ENCODE data around the gene SCYL2.

SCYL2 gene

DNA sequence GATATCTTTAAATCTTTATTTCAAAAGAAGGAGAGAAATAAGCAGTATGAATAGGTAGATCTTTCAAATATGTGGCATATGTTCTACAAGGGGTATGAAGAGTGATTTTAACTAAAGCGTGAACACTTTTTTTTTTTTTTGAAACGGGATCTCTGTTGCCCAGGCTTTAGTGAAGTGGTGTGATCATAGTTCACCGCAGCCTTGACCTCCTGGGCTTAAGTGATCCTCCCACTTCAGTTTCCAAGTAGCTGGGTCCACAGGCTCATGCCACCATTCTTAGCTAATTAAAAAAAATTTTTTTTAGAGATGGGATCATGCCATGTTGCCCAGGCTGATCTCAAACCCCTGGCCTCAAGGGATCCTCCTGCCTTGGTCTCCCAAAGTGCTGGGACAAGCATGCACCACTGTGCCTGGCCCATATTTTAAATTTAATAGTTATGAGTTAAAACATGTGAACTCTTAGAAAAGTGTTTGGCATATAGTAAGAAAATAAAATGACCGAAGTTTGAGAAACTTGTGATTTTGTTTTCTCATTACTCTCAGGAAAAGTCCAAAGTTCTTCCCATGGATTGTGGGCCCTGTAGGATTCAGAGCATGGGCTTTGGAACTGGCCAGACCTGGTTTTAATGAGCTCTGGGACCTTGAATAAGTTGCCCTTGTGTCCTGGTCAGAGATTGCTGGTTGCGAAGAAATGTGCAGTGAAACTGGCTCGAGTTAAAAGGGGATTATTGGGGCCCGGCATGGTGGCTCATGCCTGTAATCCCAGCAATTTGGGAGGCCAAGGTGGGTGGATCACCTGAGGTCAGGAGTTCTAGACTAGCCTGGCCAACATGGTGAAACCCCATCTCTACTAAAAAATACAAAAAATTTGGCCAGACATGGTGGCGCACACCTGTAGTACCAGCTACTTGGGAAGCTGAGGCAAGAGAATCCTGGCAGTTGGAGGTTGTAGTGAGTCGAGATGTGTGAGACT, 116.9 kb downstream of the SCYL2 start:
- Histone ChIP-seq H3K27ac (ENCODE audit: extremely low read depth, low read depth, low read length) (no peak overlapping the region), H3K4me3 (ENCODE audit: low read depth, low read length) (no peak overlapping the region), H3K36me3 (ENCODE audit: control insufficient read depth in 2 of 2, insufficient read depth in 1 of 2, low read length in 2 of 2) (no peaks in the 10 kb centered on the region), H3K9me3 (ENCODE audit: control insufficient read depth, insufficient read depth, low read depth, low read length) (no peaks in the 10 kb centered on the region), H3K4me1 (ENCODE audit: control insufficient read depth, insufficient read depth, low read length) (no peaks in the 10 kb centered on the region)
- ChIA-PET POLR2A (no interaction called here), CTCF (interaction anchor here (0.6 to 0.7 kb wide), 2 partner anchors 157 to 159 kb away, joined by 3 to 6 read pairs; no protein-coding TSS in a partner anchor)
- TF ChIP-seq ZNF132 (tag by site-specific recombination; IDR thresholded peaks at IDR 0.05; ENCODE audit: borderline replicate concordance) (no peak), ZNF623 (tag by site-specific recombination; IDR thresholded peaks at IDR 0.05) (no peak)

DNA sequence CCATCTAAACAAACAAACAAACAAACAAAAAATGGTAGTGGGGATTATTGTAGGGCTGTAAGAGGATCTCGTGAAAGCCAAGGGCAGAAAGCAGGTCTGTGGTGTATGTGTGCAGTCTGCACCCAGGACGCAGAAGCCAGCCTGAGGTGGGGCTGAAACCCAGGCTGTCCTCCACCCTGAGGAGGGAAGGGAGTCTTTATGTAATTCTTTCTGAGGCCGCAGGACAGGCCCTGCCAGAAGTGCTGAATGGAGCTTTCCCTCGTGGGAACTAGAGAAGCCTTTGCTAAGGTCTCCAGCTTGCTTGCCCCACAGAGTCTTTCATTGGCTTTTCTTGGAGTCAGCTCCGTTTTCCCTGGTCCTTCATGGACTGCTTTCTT, 117.6 kb downstream of the SCYL2 start:
- no peaks in the 10 kb centered on the region for H3K4me1 ChIP-seq (ENCODE audit: control insufficient read depth, insufficient read depth, low read length)
- no peaks in the 10 kb centered on the region for H3K9me3 ChIP-seq (ENCODE audit: control insufficient read depth, insufficient read depth, low read depth, low read length)
- ChIA-PET POLR2A (no interaction called here), CTCF (no interaction called here)
- no peaks in the 10 kb centered on the region for H3K36me3 ChIP-seq (ENCODE audit: control insufficient read depth in 2 of 2, insufficient read depth in 1 of 2, low read length in 2 of 2)
- no peak overlapping the region for H3K27ac ChIP-seq (ENCODE audit: extremely low read depth, low read depth, low read length)
- H3K4me3 ChIP-seq (ENCODE audit: low read depth, low read length): no peak overlapping the region
- no peak for TF ChIP-seq ZNF830 (tag by site-specific recombination; IDR thresholded peaks at IDR 0.05; ENCODE audit: low read depth)
- TF ChIP-seq ZBTB17 (tag by site-specific recombination; IDR thresholded peaks at IDR 0.05): no peak
- no peak for TF ChIP-seq ZNF777 (tag by site-specific recombination; IDR thresholded peaks at IDR 0.05; ENCODE audit: borderline replicate concordance)
- TF ChIP-seq, protein P1, sequence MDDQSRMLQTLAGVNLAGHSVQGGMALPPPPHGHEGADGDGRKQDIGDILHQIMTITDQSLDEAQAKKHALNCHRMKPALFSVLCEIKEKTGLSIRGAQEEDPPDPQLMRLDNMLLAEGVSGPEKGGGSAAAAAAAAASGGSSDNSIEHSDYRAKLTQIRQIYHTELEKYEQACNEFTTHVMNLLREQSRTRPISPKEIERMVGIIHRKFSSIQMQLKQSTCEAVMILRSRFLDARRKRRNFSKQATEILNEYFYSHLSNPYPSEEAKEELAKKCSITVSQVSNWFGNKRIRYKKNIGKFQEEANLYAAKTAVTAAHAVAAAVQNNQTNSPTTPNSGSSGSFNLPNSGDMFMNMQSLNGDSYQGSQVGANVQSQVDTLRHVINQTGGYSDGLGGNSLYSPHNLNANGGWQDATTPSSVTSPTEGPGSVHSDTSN (CRISPR knock-in tag; IDR thresholded peaks at IDR 0.05): no peak

DNA sequence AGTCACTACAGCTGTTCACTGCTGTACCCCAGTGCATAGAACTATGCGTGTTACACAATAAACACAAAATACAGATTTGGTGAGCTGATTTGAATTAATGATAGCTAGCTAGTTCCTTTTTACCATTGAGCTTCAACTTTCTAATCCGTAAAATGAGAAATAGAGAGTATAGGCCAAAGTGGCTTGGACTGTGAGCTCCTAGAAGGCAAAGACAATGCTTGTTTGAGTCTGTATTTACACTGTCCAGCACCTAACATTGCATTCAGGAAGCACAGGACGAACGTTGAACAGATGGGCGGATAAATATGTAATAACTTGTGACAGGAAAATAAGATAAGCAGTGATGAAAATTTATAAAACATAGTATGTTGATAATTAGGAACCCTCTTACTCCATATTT, 121.4 kb downstream of the SCYL2 start:
- H3K4me1 ChIP-seq (ENCODE audit: control insufficient read depth, insufficient read depth, low read length): no peaks in the 10 kb centered on the region
- no peaks in the 10 kb centered on the region for H3K36me3 ChIP-seq (ENCODE audit: control insufficient read depth in 2 of 2, insufficient read depth in 1 of 2, low read length in 2 of 2)
- ChIA-PET POLR2A (no interaction called here), CTCF (interaction anchor here (2.5 kb wide), 1 partner anchor 16 kb away, joined by 9 read pairs; no protein-coding TSS in a partner anchor)
- no peak overlapping the region for H3K4me3 ChIP-seq (ENCODE audit: low read depth, low read length)
- TF ChIP-seq ZNF549 (tag by site-specific recombination; IDR thresholded peaks at IDR 0.05): no peak
- TF ChIP-seq ZFHX2 (tag by site-specific recombination; conservative IDR thresholded peaks at IDR 0.05): no peak
- TF ChIP-seq ZNF391 (tag by site-specific recombination; IDR thresholded peaks at IDR 0.05; ENCODE audit: borderline replicate concordance, low read depth): no peak
- TF ChIP-seq ZNF133 (tag by site-specific recombination; IDR thresholded peaks at IDR 0.05): no peak
- H3K27ac ChIP-seq (ENCODE audit: extremely low read depth, low read depth, low read length): no peak overlapping the region
- no peaks in the 10 kb centered on the region for H3K9me3 ChIP-seq (ENCODE audit: control insufficient read depth, insufficient read depth, low read depth, low read length)

Measured in HEK293 (cell line).